SK-N-SH (cell line): ENCODE data around the gene HLA-DQB1. TPM values are rescaled to one million over a fixed set of nuclear protein-coding genes. Genes with fewer than 3 reads are reported as not detected.

Experiments used
- CTCF ChIA-PET: fragments of 300-600, 350-600 bp; formaldehyde crosslinking; extraction: SDS; loops from one replicate; lab custom pipeline; 2021; lab: Yijun Ruan, JAX
- POLR2A ChIA-PET: fragments of 350-600 bp; sonication (Branson Sonifier 250); formaldehyde crosslinking; extraction: SDS; loops from one replicate; lab custom pipeline; 2020; ENCODE audit warnings: antibody characterized with exemption, inconsistent platforms; lab: Yijun Ruan, JAX
- DNase-seq: peaks from one replicate; pipeline ENCODE4 v3.0.0; 2012
- H2AFZ ChIP-seq: fragments of 200-600 bp; sonication (generic); 2 replicates; pipeline ENCODE4 v1.8.1; 2016; ENCODE audit warnings: antibody characterized with exemption, mild to moderate bottlenecking, low read depth
- H3F3A ChIP-seq: fragments of 200-600 bp; sonication (generic); replicated peaks from 2 replicates; pipeline ENCODE3; 2016; ENCODE audit warnings: antibody characterized with exemption, mild to moderate bottlenecking; ENCODE audit not compliant: insufficient read depth
- H3K27ac ChIP-seq, 2 experiments: fragments of 200-500 bp in 1 of 2; fragments of 200-600 bp in 1 of 2; sonication (Bioruptor generic) in 1 of 2; sonication (generic), shearing (Covaris generic) in 1 of 2; 2 replicates each; pipeline versions ENCODE4 v1.5.1 to v1.6.1; 2014 to 2016; ENCODE audit warnings: low read depth in 2 of 2, inconsistent platforms in 1 of 2, low read length in 1 of 2, mild to moderate bottlenecking in 1 of 2, mixed read lengths in 1 of 2
- H3K27me3 ChIP-seq: fragments of 200-600 bp; sonication (generic), shearing (Covaris generic); 2 replicates; pipeline ENCODE4 v1.6.1; 2016; ENCODE audit warnings: mixed run types; ENCODE audit not compliant: insufficient read depth
- H3K36me3 ChIP-seq, 2 experiments: fragments of 200-500 bp in 1 of 2; fragments of 200-600 bp in 1 of 2; sonication (Bioruptor generic) in 1 of 2; sonication (generic) in 1 of 2; replicated peaks in 1 of 2; 2 replicates each; pipeline versions ENCODE3 to v1.5.1; 2014 to 2016; ENCODE audit warnings: low read length in 1 of 2, mild to moderate bottlenecking in 1 of 2; ENCODE audit not compliant: insufficient read depth in 2 of 2, control insufficient read depth in 1 of 2
- H3K4me1 ChIP-seq, 2 experiments: fragments of 200-500 bp in 1 of 2; fragments of 200-600 bp in 1 of 2; sonication (Bioruptor generic) in 1 of 2; sonication (generic), shearing (Covaris generic) in 1 of 2; 2 replicates each; pipeline versions ENCODE4 v1.5.1 to v1.6.1; 2014 to 2016; ENCODE audit warnings: low read depth in 1 of 2, low read length in 1 of 2, mixed run types in 1 of 2; ENCODE audit not compliant: insufficient read depth in 2 of 2, control insufficient read depth in 1 of 2
- H3K4me2 ChIP-seq: fragments of 200-600 bp; sonication (generic), shearing (Covaris generic); 2 replicates; pipeline ENCODE4 v1.6.1; 2017; ENCODE audit warnings: mixed run types
- H3K4me3 ChIP-seq, 2 experiments: fragments of 200-500 bp in 1 of 2; fragments of 200-600 bp in 1 of 2; sonication (Bioruptor generic) in 1 of 2; sonication (generic), shearing (Covaris generic) in 1 of 2; 2 replicates each; pipeline versions ENCODE4 v1.5.1 to v1.8.1; 2014 to 2016; ENCODE audit warnings: low read depth in 2 of 2, inconsistent platforms in 1 of 2, low read length in 1 of 2, mild to moderate bottlenecking in 1 of 2, mixed read lengths in 1 of 2, moderate library complexity in 1 of 2
- H3K79me2 ChIP-seq: fragments of 200-600 bp; sonication (generic); 2 replicates; pipeline ENCODE4 v1.8.1; 2017; ENCODE audit warnings: mild to moderate bottlenecking; ENCODE audit not compliant: insufficient read depth
- H3K9ac ChIP-seq: fragments of 200-600 bp; sonication (generic); 2 replicates; pipeline ENCODE4 v1.6.1; 2017; ENCODE audit warnings: mixed run types
- H3K9me2 ChIP-seq: fragments of 200-600 bp; sonication (generic); 2 replicates; pipeline ENCODE4 v1.6.1; 2017; ENCODE audit warnings: mixed run types
- H3K9me3 ChIP-seq: fragments of 200-600 bp; sonication (generic); 2 replicates; pipeline ENCODE4 v1.6.1; 2017; ENCODE audit warnings: mixed run types, mild to moderate bottlenecking, moderate library complexity
- H4K20me1 ChIP-seq: fragments of 200-600 bp; sonication (generic); 2 replicates; pipeline ENCODE4 v1.6.1; 2017; ENCODE audit warnings: mild to moderate bottlenecking, mixed run types; ENCODE audit not compliant: insufficient read depth
- ELF1 ChIP-seq: IDR thresholded peaks from 2 replicates; pipeline ENCODE4 v1.4.0; 2012
- EZH2phosphoT487 ChIP-seq: fragments of 200-600 bp; sonication (generic); IDR thresholded peaks from 2 replicates; pipeline ENCODE4 v1.6.1; 2017; ENCODE audit warnings: low read depth, mixed run types, mild to moderate bottlenecking, antibody characterized with exemption, moderate library complexity, borderline replicate concordance
- NFIC ChIP-seq: IDR thresholded peaks from 2 replicates; pipeline ENCODE4 v1.4.0; 2012; ENCODE audit warnings: borderline replicate concordance
- POLR2AphosphoS5 ChIP-seq: IDR thresholded peaks from 2 replicates; pipeline ENCODE4 v1.6.1; 2012; ENCODE audit warnings: low read depth, low read length
- RAD21 ChIP-seq: IDR thresholded peaks from 2 replicates; pipeline ENCODE4 v1.6.1; 2012; ENCODE audit warnings: mild to moderate bottlenecking, low read length
- RCOR1 ChIP-seq: fragments of 150-350 bp; IDR thresholded peaks from 2 replicates; pipeline ENCODE4 v1.6.1; 2017; ENCODE audit warnings: antibody characterized with exemption, low read length
- RFX5 ChIP-seq: IDR thresholded peaks from 2 replicates; pipeline ENCODE4 v1.6.1; 2012; ENCODE audit warnings: mild to moderate bottlenecking, improper control_type of control experiment, low read length
- TCF12 ChIP-seq: IDR thresholded peaks from 2 replicates; pipeline ENCODE4 v1.4.0; 2012
- YY1 ChIP-seq: IDR thresholded peaks from 2 replicates; pipeline ENCODE4 v1.4.0; 2012; ENCODE audit warnings: low read depth, mild to moderate bottlenecking
- WGBS: methylation state at CpG from one replicate; pipeline ENCODE4 v1.1.6; 2017; ENCODE audit warnings: low lambda C conversion rate; 5-methylcytosine and 5-hydroxymethylcytosine counted together
- polyA plus RNA-seq, 3 experiments: library from polyadenylated mRNA; depleted of rRNA; stranded (reverse); fragments of >200 nt; gene quantifications; 2 replicates each; pipeline ENCODE4 v1.2.3, GENCODE V29; 2012
- TF ChIP-seq, protein P1 (sequence below): fragments of 150-350 bp; IDR thresholded peaks from 2 replicates; pipeline ENCODE4 v1.6.1; 2017; ENCODE audit warnings: antibody characterized with exemption, low read length, low read depth, borderline replicate concordance
- TF ChIP-seq, protein P2 (sequence below): IDR thresholded peaks from 2 replicates; pipeline ENCODE4 v1.6.1; 2012; ENCODE audit warnings: mild to moderate bottlenecking, low read depth, low read length, moderate library complexity
- TF ChIP-seq, protein P3 (sequence below): fragments of 200-600 bp; sonication (generic); IDR thresholded peaks from 2 replicates; pipeline ENCODE4 v1.6.1; 2017; ENCODE audit warnings: antibody characterized with exemption, mild to moderate bottlenecking, moderate library complexity

Gene HLA-DQB1
- polyA plus RNA-seq, 1 of the 3 experiments (the other 2 are of a cell fraction), result not detected

DNA sequence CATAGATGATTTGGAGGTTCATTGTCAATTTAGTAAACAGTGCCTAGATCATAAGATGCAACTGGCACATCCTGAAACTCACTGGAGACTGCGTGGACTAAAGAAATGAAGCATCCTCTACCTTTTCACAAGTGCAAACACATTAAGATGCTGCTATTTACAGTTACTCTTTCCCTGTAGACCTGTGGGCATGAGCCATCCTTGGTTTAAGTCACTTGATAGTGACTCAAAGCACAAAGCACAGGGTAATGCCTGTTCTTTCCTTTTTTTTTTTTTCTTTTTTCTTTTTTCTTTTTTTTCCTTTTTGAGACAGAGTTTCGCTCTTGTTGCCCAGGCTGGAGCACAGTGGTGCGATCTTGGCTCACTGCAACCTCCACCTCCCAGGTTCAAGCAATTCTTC lies 39.2 kb downstream of the HLA-DQB1 start:
- no peak overlapping the region for H3K4me2 ChIP-seq
- no peaks in the 10 kb centered on the region for H4K20me1 ChIP-seq
- H2AFZ ChIP-seq, result no peak overlapping the region
- no peaks in the 10 kb centered on the region for H3K27me3 ChIP-seq
- H3K79me2 ChIP-seq, result no peaks in the 10 kb centered on the region
- no peak overlapping the region for H3K9ac ChIP-seq
- no peaks in the 10 kb centered on the region for H3F3A ChIP-seq
- no peaks in the 10 kb centered on the region for H3K4me1 ChIP-seq
- WGBS, result 7% methylated on average over 1 of the region's 3 CpGs
- ChIA-PET POLR2A (no interaction called here), CTCF (no interaction called here)
- no peak overlapping the region for H3K4me3 ChIP-seq
- no peaks in the 10 kb centered on the region for H3K9me2 ChIP-seq
- TF ChIP-seq NFIC (no peak), RCOR1 (no peak), ELF1 (no peak), EZH2phosphoT487 (no peak), POLR2AphosphoS5 (no peak), YY1 (no peak)
- TF ChIP-seq, protein P1, sequence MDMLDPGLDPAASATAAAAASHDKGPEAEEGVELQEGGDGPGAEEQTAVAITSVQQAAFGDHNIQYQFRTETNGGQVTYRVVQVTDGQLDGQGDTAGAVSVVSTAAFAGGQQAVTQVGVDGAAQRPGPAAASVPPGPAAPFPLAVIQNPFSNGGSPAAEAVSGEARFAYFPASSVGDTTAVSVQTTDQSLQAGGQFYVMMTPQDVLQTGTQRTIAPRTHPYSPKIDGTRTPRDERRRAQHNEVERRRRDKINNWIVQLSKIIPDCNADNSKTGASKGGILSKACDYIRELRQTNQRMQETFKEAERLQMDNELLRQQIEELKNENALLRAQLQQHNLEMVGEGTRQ, result no peak
- TF ChIP-seq, protein P2, sequence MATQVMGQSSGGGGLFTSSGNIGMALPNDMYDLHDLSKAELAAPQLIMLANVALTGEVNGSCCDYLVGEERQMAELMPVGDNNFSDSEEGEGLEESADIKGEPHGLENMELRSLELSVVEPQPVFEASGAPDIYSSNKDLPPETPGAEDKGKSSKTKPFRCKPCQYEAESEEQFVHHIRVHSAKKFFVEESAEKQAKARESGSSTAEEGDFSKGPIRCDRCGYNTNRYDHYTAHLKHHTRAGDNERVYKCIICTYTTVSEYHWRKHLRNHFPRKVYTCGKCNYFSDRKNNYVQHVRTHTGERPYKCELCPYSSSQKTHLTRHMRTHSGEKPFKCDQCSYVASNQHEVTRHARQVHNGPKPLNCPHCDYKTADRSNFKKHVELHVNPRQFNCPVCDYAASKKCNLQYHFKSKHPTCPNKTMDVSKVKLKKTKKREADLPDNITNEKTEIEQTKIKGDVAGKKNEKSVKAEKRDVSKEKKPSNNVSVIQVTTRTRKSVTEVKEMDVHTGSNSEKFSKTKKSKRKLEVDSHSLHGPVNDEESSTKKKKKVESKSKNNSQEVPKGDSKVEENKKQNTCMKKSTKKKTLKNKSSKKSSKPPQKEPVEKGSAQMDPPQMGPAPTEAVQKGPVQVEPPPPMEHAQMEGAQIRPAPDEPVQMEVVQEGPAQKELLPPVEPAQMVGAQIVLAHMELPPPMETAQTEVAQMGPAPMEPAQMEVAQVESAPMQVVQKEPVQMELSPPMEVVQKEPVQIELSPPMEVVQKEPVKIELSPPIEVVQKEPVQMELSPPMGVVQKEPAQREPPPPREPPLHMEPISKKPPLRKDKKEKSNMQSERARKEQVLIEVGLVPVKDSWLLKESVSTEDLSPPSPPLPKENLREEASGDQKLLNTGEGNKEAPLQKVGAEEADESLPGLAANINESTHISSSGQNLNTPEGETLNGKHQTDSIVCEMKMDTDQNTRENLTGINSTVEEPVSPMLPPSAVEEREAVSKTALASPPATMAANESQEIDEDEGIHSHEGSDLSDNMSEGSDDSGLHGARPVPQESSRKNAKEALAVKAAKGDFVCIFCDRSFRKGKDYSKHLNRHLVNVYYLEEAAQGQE, result no peak
- TF ChIP-seq, protein P3, sequence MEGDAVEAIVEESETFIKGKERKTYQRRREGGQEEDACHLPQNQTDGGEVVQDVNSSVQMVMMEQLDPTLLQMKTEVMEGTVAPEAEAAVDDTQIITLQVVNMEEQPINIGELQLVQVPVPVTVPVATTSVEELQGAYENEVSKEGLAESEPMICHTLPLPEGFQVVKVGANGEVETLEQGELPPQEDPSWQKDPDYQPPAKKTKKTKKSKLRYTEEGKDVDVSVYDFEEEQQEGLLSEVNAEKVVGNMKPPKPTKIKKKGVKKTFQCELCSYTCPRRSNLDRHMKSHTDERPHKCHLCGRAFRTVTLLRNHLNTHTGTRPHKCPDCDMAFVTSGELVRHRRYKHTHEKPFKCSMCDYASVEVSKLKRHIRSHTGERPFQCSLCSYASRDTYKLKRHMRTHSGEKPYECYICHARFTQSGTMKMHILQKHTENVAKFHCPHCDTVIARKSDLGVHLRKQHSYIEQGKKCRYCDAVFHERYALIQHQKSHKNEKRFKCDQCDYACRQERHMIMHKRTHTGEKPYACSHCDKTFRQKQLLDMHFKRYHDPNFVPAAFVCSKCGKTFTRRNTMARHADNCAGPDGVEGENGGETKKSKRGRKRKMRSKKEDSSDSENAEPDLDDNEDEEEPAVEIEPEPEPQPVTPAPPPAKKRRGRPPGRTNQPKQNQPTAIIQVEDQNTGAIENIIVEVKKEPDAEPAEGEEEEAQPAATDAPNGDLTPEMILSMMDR, result no peak
- DNase-seq, result no peak
- no peak overlapping the region for H3K27ac ChIP-seq
- no peaks in the 10 kb centered on the region for H3K9me3 ChIP-seq
- no peaks in the 10 kb centered on the region for H3K36me3 ChIP-seq

DNA sequence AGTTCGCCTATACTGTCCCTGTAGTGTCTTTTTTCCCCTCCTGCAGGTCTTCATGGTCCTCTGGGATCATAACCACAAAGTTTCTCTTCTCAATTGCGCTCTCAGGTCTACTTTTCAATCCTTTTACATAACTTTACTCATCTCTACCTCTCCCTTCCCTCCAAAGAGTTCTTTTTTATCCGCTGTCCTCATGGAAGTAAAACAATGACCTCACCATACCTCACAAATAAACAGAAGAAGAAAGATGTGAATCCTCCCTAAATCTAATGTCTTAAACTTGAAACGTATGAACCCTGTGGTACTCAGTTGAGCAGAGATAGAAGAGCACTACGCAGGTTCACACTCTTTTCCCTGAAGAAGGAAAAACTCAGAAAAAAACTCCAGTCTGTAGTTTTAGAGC lies 41.3 kb downstream of the HLA-DQB1 start:
- Histone ChIP-seq H3K9me2 (no peaks in the 10 kb centered on the region), H3F3A (no peaks in the 10 kb centered on the region)
- POLR2A ChIA-PET, result no interaction called here

More for the DNA sequence above, 41.3 kb downstream of the HLA-DQB1 start:
- H3K36me3 ChIP-seq, result no peaks in the 10 kb centered on the region
- H3K9me3 ChIP-seq, result no peaks in the 10 kb centered on the region
- no peaks in the 10 kb centered on the region for H3K27me3 ChIP-seq
- TF ChIP-seq YY1, result no peak
- TF ChIP-seq RFX5, result no peak
- TF ChIP-seq RAD21, result no peak
- TF ChIP-seq TCF12, result no peak
- CTCF ChIA-PET, result no interaction called here
- H3K4me3 ChIP-seq, result no peak overlapping the region
- no peaks in the 10 kb centered on the region for H3K79me2 ChIP-seq
- no peak overlapping the region for H2AFZ ChIP-seq
- no peak overlapping the region for H3K27ac ChIP-seq
- no peak for DNase-seq
- WGBS, result 2% methylated on average over 5 of the region's 5 CpGs
- no peaks in the 10 kb centered on the region for H3K4me1 ChIP-seq
- no peak overlapping the region for H3K9ac ChIP-seq
- H3K4me2 ChIP-seq, result no peak overlapping the region
- no peaks in the 10 kb centered on the region for H4K20me1 ChIP-seq
